Mesothelial cell of epicardium (in vitro differentiated cells): ENCODE measurements around the gene PTK6. TPM values are rescaled to one million over a fixed set of nuclear protein-coding genes. Genes with fewer than 3 reads are reported as not detected.

Experiments used
- DNase-seq, 2 experiments: peaks; one replicate each; pipeline ENCODE4 v3.0.0; 2021; ENCODE audit warnings: low spot score in 2 of 2; ENCODE audit not compliant: unreplicated experiment in 2 of 2
- H3K27ac Mint-ChIP-seq: 2 replicates; pipeline ENCODE4 v1.8.0; 2021; ENCODE audit warnings: mixed read lengths
- H3K27me3 Mint-ChIP-seq: 2 replicates; pipeline ENCODE4 v1.8.0; 2021; ENCODE audit warnings: low read depth, mixed read lengths
- H3K36me3 Mint-ChIP-seq: 2 replicates; pipeline ENCODE4 v1.8.0; 2021; ENCODE audit warnings: mixed read lengths
- H3K4me1 Mint-ChIP-seq: 2 replicates; pipeline ENCODE4 v1.8.0; 2021; ENCODE audit warnings: mixed read lengths
- H3K4me3 Mint-ChIP-seq: 2 replicates; pipeline ENCODE4 v1.8.0; 2021; ENCODE audit warnings: mild to moderate bottlenecking, moderate library complexity, mixed read lengths
- H3K9me3 Mint-ChIP-seq: 2 replicates; pipeline ENCODE4 v1.8.0; 2021; ENCODE audit warnings: mixed read lengths
- total RNA-seq: library from RNA; stranded (reverse); gene quantifications from 3 replicates; pipeline ENCODE4 v1.2.1, GENCODE V29; 2021
- TF ChIP-seq, protein P1 (sequence below): fragments of 200-600 bp; sonication (generic); IDR thresholded peaks from one replicate; pipeline ENCODE4 v1.5.0; 2021; ENCODE audit warnings: antibody characterized with exemption; ENCODE audit not compliant: unreplicated experiment

PTK6 gene
- total RNA-seq, 1 donor from 2014 or later: 0.11 TPM

GRCh38 chr20:63546956-63547724 lies 10.0 kb upstream of the PTK6 start:
- Mint-ChIP-seq H3K4me1 (no peaks in the 10 kb centered on the region), H3K9me3 (no peaks in the 10 kb centered on the region), H3K27me3 (peaks cover 15% of the 10 kb centered on the region), H3K27ac (no peak overlapping the region), H3K4me3 (no peak overlapping the region), H3K36me3 (no peaks in the 10 kb centered on the region)
- TF ChIP-seq, protein P1, sequence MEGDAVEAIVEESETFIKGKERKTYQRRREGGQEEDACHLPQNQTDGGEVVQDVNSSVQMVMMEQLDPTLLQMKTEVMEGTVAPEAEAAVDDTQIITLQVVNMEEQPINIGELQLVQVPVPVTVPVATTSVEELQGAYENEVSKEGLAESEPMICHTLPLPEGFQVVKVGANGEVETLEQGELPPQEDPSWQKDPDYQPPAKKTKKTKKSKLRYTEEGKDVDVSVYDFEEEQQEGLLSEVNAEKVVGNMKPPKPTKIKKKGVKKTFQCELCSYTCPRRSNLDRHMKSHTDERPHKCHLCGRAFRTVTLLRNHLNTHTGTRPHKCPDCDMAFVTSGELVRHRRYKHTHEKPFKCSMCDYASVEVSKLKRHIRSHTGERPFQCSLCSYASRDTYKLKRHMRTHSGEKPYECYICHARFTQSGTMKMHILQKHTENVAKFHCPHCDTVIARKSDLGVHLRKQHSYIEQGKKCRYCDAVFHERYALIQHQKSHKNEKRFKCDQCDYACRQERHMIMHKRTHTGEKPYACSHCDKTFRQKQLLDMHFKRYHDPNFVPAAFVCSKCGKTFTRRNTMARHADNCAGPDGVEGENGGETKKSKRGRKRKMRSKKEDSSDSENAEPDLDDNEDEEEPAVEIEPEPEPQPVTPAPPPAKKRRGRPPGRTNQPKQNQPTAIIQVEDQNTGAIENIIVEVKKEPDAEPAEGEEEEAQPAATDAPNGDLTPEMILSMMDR: no peak
- no peak for DNase-seq

DNA sequence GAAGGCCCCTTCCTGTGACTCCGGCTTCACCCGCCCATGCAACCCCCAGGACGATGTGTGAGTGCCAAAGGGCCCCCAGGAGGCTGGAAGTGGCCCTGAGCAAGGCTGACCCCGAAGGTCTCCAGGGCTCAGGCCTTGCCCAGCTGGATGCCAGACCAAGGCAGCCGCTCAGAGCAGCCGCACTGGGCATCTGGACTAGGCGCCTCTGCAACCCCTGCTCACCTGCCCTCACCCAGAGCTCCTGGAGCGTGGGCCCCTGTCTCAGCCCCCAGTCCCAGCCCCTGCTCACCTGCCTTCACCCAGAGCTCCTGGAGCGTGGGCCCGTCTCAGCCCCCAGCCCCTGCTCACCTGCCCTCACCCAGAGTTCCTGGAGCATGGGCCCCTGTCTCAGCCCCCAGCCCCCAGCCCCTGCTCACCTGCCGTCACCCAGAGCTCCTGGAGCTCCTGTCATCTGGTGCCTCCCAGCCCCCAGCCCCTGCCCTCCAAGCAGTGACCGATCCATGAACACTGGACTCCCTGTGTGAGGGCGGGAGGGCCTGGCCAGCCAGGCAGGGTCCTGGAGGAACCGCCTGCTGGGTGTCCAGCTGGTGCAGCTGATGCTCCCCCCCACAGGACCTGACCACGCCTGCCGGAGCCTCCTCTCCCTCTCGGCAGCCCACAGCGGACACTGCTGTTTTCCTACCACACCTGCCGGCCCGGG lies 9.2 kb upstream of the PTK6 start:
- no peak for DNase-seq
- no peak overlapping the region for H3K4me3 Mint-ChIP-seq

DNA sequence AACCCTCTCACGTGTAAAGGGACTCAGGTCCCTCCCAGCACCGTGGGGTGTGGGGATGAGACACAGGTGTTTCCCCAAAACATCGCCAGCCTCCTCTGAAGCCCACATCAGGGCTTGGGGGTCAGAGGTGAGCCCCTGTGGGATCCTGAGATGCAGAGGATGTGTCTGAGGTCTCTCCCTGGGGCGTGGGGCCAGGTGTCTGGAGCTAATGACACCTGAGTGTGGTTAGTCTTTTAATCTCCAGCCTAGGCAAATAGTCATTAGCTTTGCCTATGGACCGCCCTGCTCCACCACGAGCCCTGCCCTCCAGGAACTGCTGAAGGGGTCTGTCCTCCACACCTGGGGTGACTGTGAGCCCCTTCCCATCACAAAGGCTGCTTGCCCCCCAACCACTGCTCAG lies 8.6 kb upstream of the PTK6 start:
- H3K4me1 Mint-ChIP-seq: no peaks in the 10 kb centered on the region
- peaks cover 15% of the 10 kb centered on the region for H3K27me3 Mint-ChIP-seq
- no peak overlapping the region for H3K27ac Mint-ChIP-seq
- no peaks in the 10 kb centered on the region for H3K36me3 Mint-ChIP-seq
- no peaks in the 10 kb centered on the region for H3K9me3 Mint-ChIP-seq
- H3K4me3 Mint-ChIP-seq: no peak overlapping the region
- TF ChIP-seq, protein P1: no peak
- DNase-seq: no peak

More for the DNA sequence above, 9.2 kb upstream of the PTK6 start:
- H3K27me3 Mint-ChIP-seq: peaks cover 15% of the 10 kb centered on the region
- no peaks in the 10 kb centered on the region for H3K4me1 Mint-ChIP-seq
- no peaks in the 10 kb centered on the region for H3K9me3 Mint-ChIP-seq
- no peak overlapping the region for H3K27ac Mint-ChIP-seq
- H3K36me3 Mint-ChIP-seq: no peaks in the 10 kb centered on the region
- TF ChIP-seq, protein P1: no peak

DNA sequence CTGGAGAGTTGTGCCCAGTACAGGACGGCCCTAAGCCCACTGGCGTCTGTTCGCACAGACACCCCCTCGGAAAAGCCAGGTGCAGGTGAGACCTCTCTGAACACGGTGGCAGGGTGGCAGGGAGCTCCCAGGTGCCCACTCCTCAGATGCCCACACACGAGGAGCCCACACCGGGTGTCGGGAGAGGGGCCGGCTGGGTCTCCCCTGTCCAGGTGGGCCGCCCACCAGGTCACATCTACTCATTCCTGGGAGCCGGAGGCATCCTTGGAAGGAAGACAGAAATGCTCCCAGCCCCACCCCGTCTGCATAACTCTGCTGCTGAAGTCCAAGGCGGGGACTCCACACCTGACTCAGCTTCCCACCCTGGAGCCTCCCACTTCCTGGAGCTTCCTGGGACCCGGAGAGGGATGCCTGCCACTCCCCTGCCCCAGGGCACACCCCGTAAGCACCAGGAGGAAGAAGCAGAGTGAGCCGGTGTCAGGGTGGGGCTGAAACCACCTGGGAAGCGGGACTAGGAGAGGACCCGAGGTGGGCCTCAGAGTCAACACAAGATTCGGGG lies 7.9 kb upstream of the PTK6 start:
- Mint-ChIP-seq H3K9me3 (no peaks in the 10 kb centered on the region), H3K4me3 (no peak overlapping the region), H3K27ac (no peak overlapping the region), H3K36me3 (no peaks in the 10 kb centered on the region), H3K27me3 (peaks cover 15% of the 10 kb centered on the region), H3K4me1 (no peaks in the 10 kb centered on the region)
- DNase-seq: no peak
- TF ChIP-seq, protein P1: no peak

- no peak for DNase-seq
- Mint-ChIP-seq H3K36me3 (no peaks in the 10 kb centered on the region), H3K9me3 (no peaks in the 10 kb centered on the region), H3K4me1 (no peaks in the 10 kb centered on the region), H3K4me3 (no peak overlapping the region), H3K27ac (no peak overlapping the region), H3K27me3 (peaks cover 14% of the 10 kb centered on the region)
- TF ChIP-seq, protein P1: no peak
These were observed 7.2 kb upstream of the PTK6 start for GRCh38 chr20:63544241-63544957.
